Neural progenitor cell (in vitro differentiated cells): ENCODE results near the gene TMEM232.

ENCODE experiments used
- EZH2 ChIP-seq: fragments of 200-600 bp; sonication (generic); IDR thresholded peaks from 2 replicates; pipeline ENCODE4 v1.6.1; 2017; ENCODE audit warnings: antibody characterized with exemption, mild to moderate bottlenecking, moderate library complexity
- EZH2phosphoT487 ChIP-seq: fragments of 200-600 bp; sonication (generic); IDR thresholded peaks from 2 replicates; pipeline ENCODE4 v1.6.1; 2017; ENCODE audit warnings: antibody characterized with exemption
- TF ChIP-seq, protein P1 (sequence below): fragments of 200-600 bp; sonication (generic); IDR thresholded peaks from 2 replicates; pipeline ENCODE4 v1.5.1; 2017; ENCODE audit warnings: antibody characterized with exemption, mild to moderate bottlenecking

DNA sequence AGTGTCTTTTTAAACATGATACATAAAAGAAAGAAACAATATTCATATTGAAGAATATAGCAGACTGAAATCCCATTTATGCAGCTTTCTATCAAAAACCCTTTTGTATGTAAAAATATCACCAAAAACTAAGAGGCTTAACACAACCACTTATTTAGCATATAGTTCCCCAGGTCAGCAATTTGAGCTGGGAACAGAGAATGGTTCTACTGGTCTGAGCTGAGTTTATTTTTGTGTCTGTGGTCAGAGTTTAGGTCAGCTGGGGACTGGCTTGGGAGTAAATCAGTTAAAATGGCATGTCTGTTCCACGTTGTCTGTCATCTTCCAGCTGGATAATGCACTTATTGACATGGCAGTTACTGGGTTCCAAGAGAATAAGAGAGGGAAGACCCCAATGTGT, 165.0 kb downstream of the TMEM232 start:
- TF ChIP-seq, protein P1, sequence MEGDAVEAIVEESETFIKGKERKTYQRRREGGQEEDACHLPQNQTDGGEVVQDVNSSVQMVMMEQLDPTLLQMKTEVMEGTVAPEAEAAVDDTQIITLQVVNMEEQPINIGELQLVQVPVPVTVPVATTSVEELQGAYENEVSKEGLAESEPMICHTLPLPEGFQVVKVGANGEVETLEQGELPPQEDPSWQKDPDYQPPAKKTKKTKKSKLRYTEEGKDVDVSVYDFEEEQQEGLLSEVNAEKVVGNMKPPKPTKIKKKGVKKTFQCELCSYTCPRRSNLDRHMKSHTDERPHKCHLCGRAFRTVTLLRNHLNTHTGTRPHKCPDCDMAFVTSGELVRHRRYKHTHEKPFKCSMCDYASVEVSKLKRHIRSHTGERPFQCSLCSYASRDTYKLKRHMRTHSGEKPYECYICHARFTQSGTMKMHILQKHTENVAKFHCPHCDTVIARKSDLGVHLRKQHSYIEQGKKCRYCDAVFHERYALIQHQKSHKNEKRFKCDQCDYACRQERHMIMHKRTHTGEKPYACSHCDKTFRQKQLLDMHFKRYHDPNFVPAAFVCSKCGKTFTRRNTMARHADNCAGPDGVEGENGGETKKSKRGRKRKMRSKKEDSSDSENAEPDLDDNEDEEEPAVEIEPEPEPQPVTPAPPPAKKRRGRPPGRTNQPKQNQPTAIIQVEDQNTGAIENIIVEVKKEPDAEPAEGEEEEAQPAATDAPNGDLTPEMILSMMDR = no peak
- TF ChIP-seq EZH2phosphoT487 (no peak), EZH2 (no peak)
